OCI-LY1 (cell line): ENCODE results near the gene FKBP3.

Experiments
- H2AFZ ChIP-seq: fragments of 200-600 bp; sonication (generic), shearing (Covaris generic); 2 replicates; pipeline ENCODE4 v1.6.0; 2014; ENCODE audit warnings: antibody characterized with exemption, mild to moderate bottlenecking, low read length
- H3F3A ChIP-seq: fragments of 200-600 bp; sonication (generic), shearing (Covaris generic); 2 replicates; pipeline ENCODE4 v1.6.0; 2014; ENCODE audit warnings: mild to moderate bottlenecking, antibody characterized with exemption, low read length, moderate library complexity; ENCODE audit not compliant: insufficient read depth
- H3K27ac ChIP-seq: fragments of 200-600 bp; sonication (generic); 2 replicates; pipeline ENCODE4 v1.5.1; 2014; ENCODE audit warnings: low read length, mixed run types, mild to moderate bottlenecking, low read depth; ENCODE audit not compliant: poor library complexity, severe bottlenecking
- H3K27me3 ChIP-seq: fragments of 200-600 bp; sonication (generic); 2 replicates; pipeline ENCODE4 v1.6.0; 2014; ENCODE audit warnings: antibody characterized with exemption, mild to moderate bottlenecking, low read length, moderate library complexity; ENCODE audit not compliant: insufficient read depth
- H3K36me3 ChIP-seq: fragments of 200-600 bp; sonication (generic); 2 replicates; pipeline ENCODE4 v1.6.1; 2014; ENCODE audit warnings: mild to moderate bottlenecking, antibody characterized with exemption, low read length, moderate library complexity, mixed read lengths; ENCODE audit not compliant: insufficient read depth
- H3K4me1 ChIP-seq: fragments of 200-600 bp; sonication (generic); 2 replicates; pipeline ENCODE4 v1.5.1; 2014; ENCODE audit warnings: mild to moderate bottlenecking, low read length, moderate library complexity; ENCODE audit not compliant: insufficient read depth, severe bottlenecking
- H3K4me2 ChIP-seq: fragments of 200-600 bp; sonication (generic), shearing (Covaris generic); 2 replicates; pipeline ENCODE4 v1.6.1; 2014; ENCODE audit warnings: low read length
- H3K4me3 ChIP-seq: fragments of 200-600 bp; sonication (generic); 2 replicates; pipeline ENCODE4 v1.5.1; 2014; ENCODE audit warnings: low read length, low read depth, mild to moderate bottlenecking, mixed read lengths; ENCODE audit not compliant: poor library complexity, severe bottlenecking
- H3K79me2 ChIP-seq: fragments of 200-600 bp; shearing (Covaris generic); 2 replicates; pipeline ENCODE4 v1.6.1; 2016; ENCODE audit warnings: mixed run types, low read length, mixed read lengths; ENCODE audit not compliant: insufficient read depth
- H3K9ac ChIP-seq: fragments of 200-600 bp; sonication (generic), shearing (Covaris generic); 2 replicates; pipeline ENCODE4 v1.6.1; 2014; ENCODE audit warnings: mild to moderate bottlenecking, low read length, mixed read lengths
- H3K9me2 ChIP-seq: fragments of 200-600 bp; sonication (generic), shearing (Covaris generic); 2 replicates; pipeline ENCODE4 v1.6.1; 2014; ENCODE audit warnings: low read depth, mild to moderate bottlenecking, low read length, mixed read lengths
- H3K9me3 ChIP-seq: fragments of 200-600 bp; shearing (Covaris generic); 2 replicates; pipeline ENCODE4 v1.6.1; 2014; ENCODE audit warnings: low read length, mixed read lengths
- H4K20me1 ChIP-seq: fragments of 200-600 bp; sonication (generic), shearing (Covaris generic); 2 replicates; pipeline ENCODE4 v1.6.0; 2016; ENCODE audit warnings: mild to moderate bottlenecking, low read length; ENCODE audit not compliant: insufficient read depth
- EZH2 ChIP-seq: fragments of 200-600 bp; sonication (generic), shearing (Covaris generic); IDR thresholded peaks from 2 replicates; pipeline ENCODE4 v1.8.0; 2017; ENCODE audit warnings: borderline replicate concordance, mixed run types, mild to moderate bottlenecking, antibody characterized with exemption, low read length, moderate library complexity, mixed read lengths
- TF ChIP-seq, protein P1 (sequence below): fragments of 200-600 bp; sonication (generic), shearing (Covaris generic); IDR thresholded peaks from 2 replicates; pipeline ENCODE4 v1.5.1; 2017; ENCODE audit warnings: mild to moderate bottlenecking, antibody characterized with exemption, low read length, moderate library complexity, mixed read lengths

FKBP3 gene

GRCh38 chr14:45112896-45113781 lies 21.1 kb downstream of the FKBP3 start:
- no peaks in the 10 kb centered on the region for H3K27me3 ChIP-seq
- no peaks in the 10 kb centered on the region for H4K20me1 ChIP-seq
- H3K36me3 ChIP-seq: peaks cover 97% of the 10 kb centered on the region
- H2AFZ ChIP-seq: no peak overlapping the region
- H3K9me3 ChIP-seq: no peaks in the 10 kb centered on the region
- H3K4me1 ChIP-seq: no peaks in the 10 kb centered on the region
- H3K79me2 ChIP-seq: no peaks in the 10 kb centered on the region
- no peaks in the 10 kb centered on the region for H3K9me2 ChIP-seq
- H3K4me2 ChIP-seq: no peak overlapping the region
- no peak overlapping the region for H3K9ac ChIP-seq
- no peaks in the 10 kb centered on the region for H3F3A ChIP-seq
- H3K27ac ChIP-seq: no peak overlapping the region
- no peak overlapping the region for H3K4me3 ChIP-seq
- TF ChIP-seq, protein P1, sequence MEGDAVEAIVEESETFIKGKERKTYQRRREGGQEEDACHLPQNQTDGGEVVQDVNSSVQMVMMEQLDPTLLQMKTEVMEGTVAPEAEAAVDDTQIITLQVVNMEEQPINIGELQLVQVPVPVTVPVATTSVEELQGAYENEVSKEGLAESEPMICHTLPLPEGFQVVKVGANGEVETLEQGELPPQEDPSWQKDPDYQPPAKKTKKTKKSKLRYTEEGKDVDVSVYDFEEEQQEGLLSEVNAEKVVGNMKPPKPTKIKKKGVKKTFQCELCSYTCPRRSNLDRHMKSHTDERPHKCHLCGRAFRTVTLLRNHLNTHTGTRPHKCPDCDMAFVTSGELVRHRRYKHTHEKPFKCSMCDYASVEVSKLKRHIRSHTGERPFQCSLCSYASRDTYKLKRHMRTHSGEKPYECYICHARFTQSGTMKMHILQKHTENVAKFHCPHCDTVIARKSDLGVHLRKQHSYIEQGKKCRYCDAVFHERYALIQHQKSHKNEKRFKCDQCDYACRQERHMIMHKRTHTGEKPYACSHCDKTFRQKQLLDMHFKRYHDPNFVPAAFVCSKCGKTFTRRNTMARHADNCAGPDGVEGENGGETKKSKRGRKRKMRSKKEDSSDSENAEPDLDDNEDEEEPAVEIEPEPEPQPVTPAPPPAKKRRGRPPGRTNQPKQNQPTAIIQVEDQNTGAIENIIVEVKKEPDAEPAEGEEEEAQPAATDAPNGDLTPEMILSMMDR: no peak
- TF ChIP-seq EZH2: no peak

DNA sequence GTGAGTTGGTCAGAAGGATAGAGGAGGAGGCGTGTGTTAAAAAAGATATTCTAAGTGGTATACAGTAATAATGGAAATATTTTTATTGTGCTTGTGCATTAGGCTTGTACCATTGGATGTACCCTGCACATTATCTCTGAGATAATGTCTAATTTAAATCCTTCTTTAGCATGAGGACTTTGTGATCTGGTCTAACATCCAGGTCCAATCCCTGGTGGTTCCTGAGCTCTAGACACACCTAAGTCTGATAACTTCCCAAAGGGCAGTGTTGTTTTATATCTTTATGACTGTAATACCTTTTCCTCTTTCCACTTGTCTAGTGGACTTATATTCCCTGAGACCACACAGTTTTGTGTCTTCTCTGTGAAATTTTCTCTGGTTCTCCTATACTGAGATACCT lies 29.7 kb downstream of the FKBP3 start:
- no peaks in the 10 kb centered on the region for H4K20me1 ChIP-seq
- no peak overlapping the region for H2AFZ ChIP-seq
- H3K4me3 ChIP-seq: no peak overlapping the region
- H3K4me2 ChIP-seq: no peak overlapping the region
- H3K79me2 ChIP-seq: peaks cover 7% of the 10 kb centered on the region
- no peak overlapping the region for H3K9ac ChIP-seq
- no peaks in the 10 kb centered on the region for H3K9me2 ChIP-seq
- no peaks in the 10 kb centered on the region for H3K4me1 ChIP-seq
- H3K36me3 ChIP-seq: peaks cover 92% of the 10 kb centered on the region
- H3K27ac ChIP-seq: no peak overlapping the region
- H3F3A ChIP-seq: no peaks in the 10 kb centered on the region
- H3K9me3 ChIP-seq: no peaks in the 10 kb centered on the region
- TF ChIP-seq, protein P1: no peak
- no peak for TF ChIP-seq EZH2
- no peaks in the 10 kb centered on the region for H3K27me3 ChIP-seq

- Histone ChIP-seq H2AFZ (no peak overlapping the region), H3K9me3 (no peaks in the 10 kb centered on the region), H3K27me3 (no peaks in the 10 kb centered on the region), H3K36me3 (peaks cover 93% of the 10 kb centered on the region), H3K4me3 (no peak overlapping the region), H3K4me2 (no peak overlapping the region), H4K20me1 (no peaks in the 10 kb centered on the region), H3K4me1 (no peaks in the 10 kb centered on the region), H3K9me2 (no peaks in the 10 kb centered on the region), H3K9ac (no peak overlapping the region), H3F3A (no peaks in the 10 kb centered on the region), H3K27ac (no peak overlapping the region), H3K79me2 (peaks cover 9% of the 10 kb centered on the region)
- no peak for TF ChIP-seq EZH2
- TF ChIP-seq, protein P1: no peak
These were observed 30.5 kb downstream of the FKBP3 start for GRCh38 chr14:45103806-45104205.
